ENCODE measurements around the gene HYAL4. TPM values are rescaled to one million over a fixed set of nuclear protein-coding genes. Genes with fewer than 3 reads are reported as not detected.

HYAL4 gene
- polyA plus RNA-seq, 2 donors, result not detected

DNA sequence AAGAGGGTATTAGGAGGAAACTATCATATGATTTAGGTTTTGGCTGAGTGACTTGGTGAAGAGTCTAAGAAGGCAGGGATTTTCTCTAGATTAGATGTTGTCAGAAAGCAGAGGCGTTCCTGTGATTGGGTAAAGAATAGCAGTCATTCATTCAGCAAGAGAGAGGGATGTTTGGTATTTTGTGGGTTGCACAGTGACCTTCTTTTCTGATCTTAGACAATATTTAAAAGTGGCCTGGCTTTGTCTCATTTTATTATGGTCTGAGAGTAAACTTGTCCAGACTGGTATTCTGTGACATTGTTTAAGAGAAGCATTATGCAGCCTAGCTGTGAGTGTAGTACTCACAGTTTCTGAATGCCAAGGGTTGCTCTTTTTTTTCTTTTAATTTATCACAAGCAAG lies 18.5 kb downstream of the HYAL4 start:
- no peak overlapping the region for H3K4me3 ChIP-seq (ENCODE audit: low read depth in 1 of 2, low read length in 2 of 2)
- H3K27me3 ChIP-seq (ENCODE audit: control insufficient read depth in 1 of 2, insufficient read depth in 2 of 2, low read length in 2 of 2), result no peaks in the 10 kb centered on the region
- no peak overlapping the region for H3K27ac ChIP-seq (ENCODE audit: low read depth in 2 of 2, low read length in 1 of 2)
- no peaks in the 10 kb centered on the region for H3K9me3 ChIP-seq (ENCODE audit: control insufficient read depth in 2 of 2, insufficient read depth in 1 of 2, low read depth in 1 of 2, low read length in 1 of 2)
- H3K4me1 ChIP-seq (ENCODE audit: control insufficient read depth in 2 of 2, insufficient read depth in 2 of 2, low read length in 1 of 2), result no peaks in the 10 kb centered on the region
- H3K36me3 ChIP-seq (ENCODE audit: control insufficient read depth in 2 of 2, insufficient read depth in 2 of 2, low read length in 1 of 2), result no peaks in the 10 kb centered on the region
- 77 to 86% methylated on average over 1 of the region's 1 CpG for WGBS, 2 donors

DNA sequence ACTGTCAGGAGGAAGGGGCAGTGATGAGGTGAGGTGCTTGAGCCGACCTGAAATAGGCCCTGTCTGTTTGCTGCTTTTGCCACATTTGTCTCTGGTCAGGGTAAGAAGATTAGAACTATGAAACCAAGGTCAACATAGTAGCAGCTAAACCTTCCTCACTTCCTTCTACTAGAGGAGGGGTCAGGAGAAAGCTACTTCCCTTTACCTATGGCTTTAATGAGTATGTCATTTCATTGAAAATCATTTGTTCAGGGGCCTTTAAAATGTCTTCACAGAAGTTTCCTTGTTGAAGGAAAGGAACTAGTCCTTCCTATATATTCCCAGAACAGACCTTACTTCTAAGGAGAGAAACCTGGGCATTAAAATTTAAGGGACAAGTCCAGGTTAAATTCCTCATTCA lies 19.0 kb downstream of the HYAL4 start:
- H3K9me3 ChIP-seq (ENCODE audit: control insufficient read depth in 2 of 2, insufficient read depth in 1 of 2, low read depth in 1 of 2, low read length in 1 of 2), result no peaks in the 10 kb centered on the region
- H3K4me3 ChIP-seq (ENCODE audit: low read depth in 1 of 2, low read length in 2 of 2), result no peak overlapping the region
- WGBS, 2 donors, result 29 to 44% methylated on average over 1 of the region's 1 CpG
- no peaks in the 10 kb centered on the region for H3K36me3 ChIP-seq (ENCODE audit: control insufficient read depth in 2 of 2, insufficient read depth in 2 of 2, low read length in 1 of 2)
- H3K27ac ChIP-seq (ENCODE audit: low read depth in 2 of 2, low read length in 1 of 2), result no peak overlapping the region
- H3K4me1 ChIP-seq (ENCODE audit: control insufficient read depth in 2 of 2, insufficient read depth in 2 of 2, low read length in 1 of 2), result no peaks in the 10 kb centered on the region
- H3K27me3 ChIP-seq (ENCODE audit: control insufficient read depth in 1 of 2, insufficient read depth in 2 of 2, low read length in 2 of 2), result no peaks in the 10 kb centered on the region

DNA sequence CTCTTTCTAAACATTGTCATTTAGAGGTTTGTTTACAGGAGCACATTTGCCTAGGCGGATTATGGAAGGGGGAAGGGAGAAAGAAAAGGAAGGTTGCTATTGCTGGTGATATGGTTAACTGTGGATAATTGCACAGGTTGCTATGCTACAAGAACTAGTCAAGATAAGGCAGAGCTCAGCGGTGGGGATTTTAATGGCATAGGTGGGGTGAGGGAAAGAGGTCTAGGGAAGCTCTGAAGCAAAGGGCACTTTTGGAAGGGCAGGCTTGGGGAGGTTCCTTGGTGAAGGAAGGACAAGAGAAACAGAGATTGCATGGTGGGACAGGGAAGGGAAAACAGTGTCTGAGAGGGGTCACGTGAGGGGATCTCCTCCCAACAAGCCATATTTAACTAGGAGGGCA lies 19.5 kb downstream of the HYAL4 start:
- Histone ChIP-seq H3K4me3 (ENCODE audit: low read depth in 1 of 2, low read length in 2 of 2) (no peak overlapping the region), H3K9me3 (ENCODE audit: control insufficient read depth in 2 of 2, insufficient read depth in 1 of 2, low read depth in 1 of 2, low read length in 1 of 2) (no peaks in the 10 kb centered on the region), H3K36me3 (ENCODE audit: control insufficient read depth in 2 of 2, insufficient read depth in 2 of 2, low read length in 1 of 2) (no peaks in the 10 kb centered on the region), H3K27me3 (ENCODE audit: control insufficient read depth in 1 of 2, insufficient read depth in 2 of 2, low read length in 2 of 2) (no peaks in the 10 kb centered on the region), H3K27ac (ENCODE audit: low read depth in 2 of 2, low read length in 1 of 2) (no peak overlapping the region), H3K4me1 (ENCODE audit: control insufficient read depth in 2 of 2, insufficient read depth in 2 of 2, low read length in 1 of 2) (no peaks in the 10 kb centered on the region)
- 74 to 77% methylated on average over 3 of the region's 3 CpGs for WGBS, 2 donors

DNA sequence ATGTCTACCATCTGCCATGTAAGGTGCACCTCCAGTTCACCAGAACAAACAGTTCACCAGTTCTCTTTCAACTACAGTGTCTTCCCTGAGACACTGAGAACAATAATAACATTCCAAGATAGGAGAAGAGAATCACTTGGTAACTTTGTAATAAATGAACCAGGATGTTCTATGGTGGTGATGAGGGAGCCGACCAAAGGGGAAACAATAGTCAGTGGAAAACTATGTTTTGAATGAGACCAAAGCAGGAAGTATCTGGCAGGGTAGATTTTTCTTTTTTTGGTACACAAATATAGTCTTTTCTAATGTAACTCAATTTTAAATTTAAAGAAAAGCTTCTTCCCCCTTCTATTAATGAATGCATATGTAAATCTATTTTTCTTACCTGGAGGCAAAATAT lies 20.0 kb downstream of the HYAL4 start:
- H3K4me3 ChIP-seq (ENCODE audit: low read depth in 1 of 2, low read length in 2 of 2), result no peak overlapping the region
- WGBS, 2 donors, result 81 to 92% methylated on average over 1 of the region's 1 CpG
- no peaks in the 10 kb centered on the region for H3K27me3 ChIP-seq (ENCODE audit: control insufficient read depth in 1 of 2, insufficient read depth in 2 of 2, low read length in 2 of 2)
- no peaks in the 10 kb centered on the region for H3K9me3 ChIP-seq (ENCODE audit: control insufficient read depth in 2 of 2, insufficient read depth in 1 of 2, low read depth in 1 of 2, low read length in 1 of 2)
- H3K27ac ChIP-seq (ENCODE audit: low read depth in 2 of 2, low read length in 1 of 2), result no peak overlapping the region
- H3K36me3 ChIP-seq (ENCODE audit: control insufficient read depth in 2 of 2, insufficient read depth in 2 of 2, low read length in 1 of 2), result no peaks in the 10 kb centered on the region
- no peaks in the 10 kb centered on the region for H3K4me1 ChIP-seq (ENCODE audit: control insufficient read depth in 2 of 2, insufficient read depth in 2 of 2, low read length in 1 of 2)

DNA sequence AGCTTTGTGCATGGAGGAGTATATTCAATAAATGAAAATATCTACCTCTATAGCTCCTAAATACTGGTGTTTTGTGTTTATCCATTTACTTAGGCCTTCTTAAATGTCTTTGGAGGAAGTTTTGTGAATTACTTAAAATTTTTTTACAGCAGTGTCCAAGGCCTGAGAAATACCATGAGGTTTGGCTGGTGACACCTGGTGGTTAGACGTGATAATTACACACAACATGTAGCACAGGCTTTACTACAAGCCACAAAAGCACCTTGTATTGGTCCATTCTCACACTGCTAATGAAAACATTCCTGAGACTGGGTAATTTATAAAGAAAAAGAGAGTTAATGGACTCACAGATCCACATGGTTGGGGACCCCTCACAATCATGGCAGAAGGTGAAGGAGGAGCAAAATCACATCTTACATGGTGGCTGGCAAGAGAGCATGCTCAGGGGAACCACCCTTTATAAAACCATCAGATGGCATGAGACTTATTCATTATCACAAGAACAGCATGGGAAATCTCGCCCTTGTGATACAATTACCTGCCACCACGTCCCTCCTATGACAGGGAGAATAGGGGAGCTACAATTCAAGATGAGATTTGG lies 20.6 kb downstream of the HYAL4 start:
- Histone ChIP-seq H3K9me3 (ENCODE audit: control insufficient read depth in 2 of 2, insufficient read depth in 1 of 2, low read depth in 1 of 2, low read length in 1 of 2) (no peaks in the 10 kb centered on the region), H3K4me1 (ENCODE audit: control insufficient read depth in 2 of 2, insufficient read depth in 2 of 2, low read length in 1 of 2) (no peaks in the 10 kb centered on the region), H3K36me3 (ENCODE audit: control insufficient read depth in 2 of 2, insufficient read depth in 2 of 2, low read length in 1 of 2) (no peaks in the 10 kb centered on the region), H3K27ac (ENCODE audit: low read depth in 2 of 2, low read length in 1 of 2) (no peak overlapping the region), H3K27me3 (ENCODE audit: control insufficient read depth in 1 of 2, insufficient read depth in 2 of 2, low read length in 2 of 2) (no peaks in the 10 kb centered on the region), H3K4me3 (ENCODE audit: low read depth in 1 of 2, low read length in 2 of 2) (no peak overlapping the region)
- WGBS, 2 donors, result 8 to 9% methylated on average over 3 of the region's 3 CpGs

DNA sequence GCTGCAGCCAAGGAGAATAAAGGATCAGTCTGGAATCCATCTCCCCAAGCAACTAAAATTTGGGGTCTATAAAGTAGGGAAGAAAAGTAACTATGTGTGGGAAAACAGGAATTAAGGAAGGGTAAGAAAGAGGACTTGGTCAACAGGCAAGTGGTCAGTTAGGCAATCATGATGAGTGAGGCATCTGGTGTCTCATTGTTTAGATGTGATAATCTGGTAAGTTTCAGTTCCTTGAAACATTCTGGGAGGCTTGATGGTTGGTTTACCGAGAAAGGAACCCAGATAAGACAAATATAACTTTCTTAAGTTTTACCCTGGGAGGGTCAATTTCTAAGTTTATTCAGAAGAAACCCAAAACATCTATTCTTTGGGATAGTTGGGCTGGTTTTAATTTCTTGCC lies 22.3 kb downstream of the HYAL4 start:
- no peaks in the 10 kb centered on the region for H3K9me3 ChIP-seq (ENCODE audit: control insufficient read depth in 2 of 2, insufficient read depth in 1 of 2, low read depth in 1 of 2, low read length in 1 of 2)
- 63 to 88% methylated on average over 1 of the region's 1 CpG for WGBS, 2 donors
- no peaks in the 10 kb centered on the region for H3K27me3 ChIP-seq (ENCODE audit: control insufficient read depth in 1 of 2, insufficient read depth in 2 of 2, low read length in 2 of 2)
- no peaks in the 10 kb centered on the region for H3K36me3 ChIP-seq (ENCODE audit: control insufficient read depth in 2 of 2, insufficient read depth in 2 of 2, low read length in 1 of 2)
- no peak overlapping the region for H3K27ac ChIP-seq (ENCODE audit: low read depth in 2 of 2, low read length in 1 of 2)
- H3K4me3 ChIP-seq (ENCODE audit: low read depth in 1 of 2, low read length in 2 of 2), result no peak overlapping the region
- no peaks in the 10 kb centered on the region for H3K4me1 ChIP-seq (ENCODE audit: control insufficient read depth in 2 of 2, insufficient read depth in 2 of 2, low read length in 1 of 2)

DNA sequence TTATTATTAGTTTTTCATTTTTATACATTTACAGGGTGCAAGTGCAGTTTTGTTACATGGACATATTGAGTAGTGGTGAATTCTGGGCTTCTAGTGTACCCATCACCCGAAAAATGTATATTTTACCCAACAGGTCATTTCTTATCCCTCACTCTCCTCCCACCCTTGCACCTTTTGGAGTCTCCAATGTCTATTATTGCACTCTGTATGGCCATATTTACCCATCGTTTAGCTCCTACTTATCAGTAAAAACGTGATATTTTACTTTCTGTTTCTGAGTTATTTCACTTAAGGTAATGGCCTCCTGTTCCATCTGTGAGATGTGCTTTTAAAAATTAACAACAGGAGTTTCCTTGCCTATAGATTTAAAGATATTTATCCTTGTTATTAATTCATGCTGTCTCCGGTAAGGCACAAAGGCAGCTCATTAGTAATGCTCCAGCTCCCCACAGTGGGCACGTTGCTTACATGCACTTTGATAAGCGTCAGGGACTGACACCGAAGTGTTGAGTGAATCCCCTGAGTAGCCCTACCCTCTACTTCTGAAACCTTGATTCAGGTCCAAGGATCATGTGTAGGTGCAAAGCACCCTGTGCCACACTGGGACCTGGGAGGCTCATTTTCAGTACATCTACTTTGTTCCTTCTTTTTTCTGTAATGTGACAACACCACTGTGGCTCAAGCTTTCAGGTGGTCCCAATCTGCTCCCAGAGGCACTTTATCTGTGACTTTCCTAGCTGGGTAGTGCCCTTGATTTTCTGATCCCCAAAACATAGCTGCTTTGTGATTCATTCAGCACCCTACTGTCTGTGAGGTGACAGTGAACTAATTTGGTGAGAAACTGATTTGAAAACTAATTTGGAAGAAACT lies 27.3 kb downstream of the HYAL4 start:
- Histone ChIP-seq H3K9me3 (ENCODE audit: control insufficient read depth in 2 of 2, insufficient read depth in 1 of 2, low read depth in 1 of 2, low read length in 1 of 2) (no peaks in the 10 kb centered on the region), H3K27me3 (ENCODE audit: control insufficient read depth in 1 of 2, insufficient read depth in 2 of 2, low read length in 2 of 2) (no peaks in the 10 kb centered on the region), H3K4me1 (ENCODE audit: control insufficient read depth in 2 of 2, insufficient read depth in 2 of 2, low read length in 1 of 2) (no peaks in the 10 kb centered on the region), H3K4me3 (ENCODE audit: low read depth in 1 of 2, low read length in 2 of 2) (no peak overlapping the region), H3K27ac (ENCODE audit: low read depth in 2 of 2, low read length in 1 of 2) (no peak overlapping the region), H3K36me3 (ENCODE audit: control insufficient read depth in 2 of 2, insufficient read depth in 2 of 2, low read length in 1 of 2) (no peaks in the 10 kb centered on the region)
- WGBS, 2 donors, result 13 to 17% methylated on average over 7 of the region's 7 CpGs

DNA sequence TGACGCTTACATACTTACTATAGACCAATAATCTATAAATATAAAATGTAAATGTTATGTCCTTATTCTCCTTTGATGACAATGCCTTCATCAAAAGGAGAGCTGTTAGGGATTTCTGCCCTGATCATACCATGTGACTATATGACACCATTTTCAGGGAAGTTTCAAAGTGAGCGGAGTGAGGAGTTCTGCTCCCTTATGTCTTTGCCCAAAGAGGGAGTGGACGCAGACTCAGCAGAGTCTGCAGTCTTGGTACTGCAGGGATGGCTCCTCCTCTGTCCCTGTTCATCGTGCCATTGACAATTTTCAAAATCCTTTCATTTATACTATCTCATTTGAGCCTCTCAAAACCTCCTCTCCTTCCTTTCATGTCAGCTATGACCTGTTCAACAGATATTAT lies 27.9 kb downstream of the HYAL4 start:
- H3K4me1 ChIP-seq (ENCODE audit: control insufficient read depth in 2 of 2, insufficient read depth in 2 of 2, low read length in 1 of 2), result no peaks in the 10 kb centered on the region
- WGBS, 2 donors, result 70 to 71% methylated on average over 4 of the region's 4 CpGs
- H3K9me3 ChIP-seq (ENCODE audit: control insufficient read depth in 2 of 2, insufficient read depth in 1 of 2, low read depth in 1 of 2, low read length in 1 of 2), result no peaks in the 10 kb centered on the region
- H3K4me3 ChIP-seq (ENCODE audit: low read depth in 1 of 2, low read length in 2 of 2), result no peak overlapping the region
- H3K27ac ChIP-seq (ENCODE audit: low read depth in 2 of 2, low read length in 1 of 2), result no peak overlapping the region
- no peaks in the 10 kb centered on the region for H3K36me3 ChIP-seq (ENCODE audit: control insufficient read depth in 2 of 2, insufficient read depth in 2 of 2, low read length in 1 of 2)
- no peaks in the 10 kb centered on the region for H3K27me3 ChIP-seq (ENCODE audit: control insufficient read depth in 1 of 2, insufficient read depth in 2 of 2, low read length in 2 of 2)

DNA sequence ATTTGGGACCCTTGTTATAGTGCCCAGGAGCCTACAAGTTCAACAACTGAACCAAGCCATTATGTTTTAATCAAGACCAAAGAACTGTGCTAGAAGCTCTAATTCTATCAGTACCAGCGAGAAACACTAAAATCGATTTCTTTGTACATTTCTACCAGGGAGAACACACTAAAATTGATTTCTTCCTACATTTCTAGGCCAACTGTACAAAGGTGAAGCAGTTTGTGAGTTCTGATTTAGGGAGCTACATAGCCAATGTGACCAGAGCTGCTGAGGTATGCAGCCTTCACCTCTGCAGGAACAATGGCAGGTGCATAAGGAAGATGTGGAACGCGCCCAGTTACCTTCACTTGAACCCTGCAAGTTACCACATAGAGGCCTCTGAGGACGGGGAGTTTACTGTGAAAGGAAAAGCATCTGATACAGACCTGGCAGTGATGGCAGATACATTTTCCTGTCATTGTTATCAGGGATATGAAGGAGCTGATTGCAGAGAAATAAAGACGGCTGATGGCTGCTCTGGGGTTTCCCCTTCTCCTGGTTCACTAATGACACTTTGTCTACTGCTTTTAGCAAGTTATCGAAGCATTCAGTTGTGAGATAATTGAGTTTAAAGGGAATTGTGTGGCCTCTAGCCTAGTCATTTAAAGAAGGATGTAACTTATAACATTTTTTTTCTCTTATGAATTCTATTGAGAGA lies 31.7 kb downstream of the HYAL4 start:
- no peaks in the 10 kb centered on the region for H3K4me1 ChIP-seq (ENCODE audit: control insufficient read depth in 2 of 2, insufficient read depth in 2 of 2, low read length in 1 of 2)
- no peak overlapping the region for H3K4me3 ChIP-seq (ENCODE audit: low read depth in 1 of 2, low read length in 2 of 2)
- H3K9me3 ChIP-seq (ENCODE audit: control insufficient read depth in 2 of 2, insufficient read depth in 1 of 2, low read depth in 1 of 2, low read length in 1 of 2), result no peaks in the 10 kb centered on the region
- H3K36me3 ChIP-seq (ENCODE audit: control insufficient read depth in 2 of 2, insufficient read depth in 2 of 2, low read length in 1 of 2), result no peaks in the 10 kb centered on the region
- WGBS, 2 donors, result 68 to 70% methylated on average over 7 of the region's 7 CpGs
- H3K27me3 ChIP-seq (ENCODE audit: control insufficient read depth in 1 of 2, insufficient read depth in 2 of 2, low read length in 2 of 2), result no peaks in the 10 kb centered on the region
- no peak overlapping the region for H3K27ac ChIP-seq (ENCODE audit: low read depth in 2 of 2, low read length in 1 of 2)
